Neutrophil (primary cell): ENCODE results near the gene WDR88.

Experiments used
- H3K27ac ChIP-seq: fragments of 200-600 bp; sonication (generic); 2 replicates; pipeline ENCODE4 v1.5.1; 2016; ENCODE audit warnings: mild to moderate bottlenecking, moderate library complexity
- H3K27me3 ChIP-seq: fragments of 200-600 bp; sonication (generic); 2 replicates; pipeline ENCODE4 v1.6.0; 2016; ENCODE audit warnings: mild to moderate bottlenecking
- H3K36me3 ChIP-seq: fragments of 200-600 bp; sonication (generic); 2 replicates; pipeline ENCODE4 v1.5.1; 2017
- H3K4me1 ChIP-seq, 2 experiments: fragments of 200-600 bp in 1 of 2; sonication (generic) in 1 of 2; 1 replicate in 1 of 2; 2 replicates in 1 of 2; pipeline versions ENCODE4 v1.5.1 to v1.6.1; 2013 to 2016; ENCODE audit warnings: low read depth in 1 of 2, low read length in 1 of 2, mild to moderate bottlenecking in 1 of 2, moderate library complexity in 1 of 2; ENCODE audit not compliant: control insufficient read depth in 1 of 2, insufficient read depth in 1 of 2
- H3K4me3 ChIP-seq, 2 experiments: fragments of 200-600 bp in 1 of 2; sonication (generic) in 1 of 2; 1 replicate in 1 of 2; 2 replicates in 1 of 2; pipeline ENCODE4 v1.5.1; 2013 to 2016; ENCODE audit warnings: low read depth in 1 of 2, low read length in 1 of 2, mild to moderate bottlenecking in 1 of 2, moderate library complexity in 1 of 2
- H3K9me3 ChIP-seq: fragments of 200-600 bp; sonication (generic); 2 replicates; pipeline ENCODE4 v1.5.1; 2016
- TF ChIP-seq, protein P1 (sequence below): fragments of 200-600 bp; sonication (generic); IDR thresholded peaks from 2 replicates; pipeline ENCODE4 v1.5.1; 2016; ENCODE audit warnings: antibody characterized with exemption

WDR88 gene

DNA sequence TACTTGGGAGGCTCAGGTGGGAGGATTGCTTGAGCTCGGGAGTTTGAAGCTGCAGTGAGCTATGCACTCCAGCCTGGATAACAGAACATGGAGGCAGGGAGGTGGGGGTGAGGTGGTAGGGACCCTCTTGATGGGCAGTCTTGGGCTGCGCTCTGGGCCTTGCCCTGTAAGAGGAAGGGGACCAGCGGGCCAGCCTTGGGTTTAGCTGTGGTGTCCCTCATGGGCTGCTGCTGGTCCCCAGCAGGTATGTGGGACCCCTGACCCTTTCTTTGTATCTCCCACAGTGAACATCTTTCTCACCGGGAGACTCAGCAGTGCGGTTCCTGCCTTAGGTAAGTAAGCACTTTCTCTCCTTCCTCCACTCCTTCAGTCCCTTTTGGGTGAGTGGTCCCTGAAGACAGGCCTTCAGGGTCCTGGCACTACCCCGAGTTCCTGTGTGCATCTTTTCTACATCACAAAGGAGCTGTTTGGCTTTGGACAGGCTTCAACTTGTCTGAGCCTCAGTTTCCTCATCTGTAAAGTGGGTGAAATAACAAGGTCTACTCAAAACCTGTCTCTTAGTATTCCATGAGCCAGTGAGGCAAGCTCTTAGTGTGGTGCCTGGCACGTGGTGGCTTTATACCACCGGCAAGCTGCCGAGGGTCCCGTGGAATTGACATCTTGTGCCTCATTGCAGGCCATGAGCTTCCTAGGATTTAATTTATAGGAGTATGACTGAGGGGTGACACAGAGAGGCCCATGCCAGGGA is 64.7 kb downstream of the WDR88 start:
- Histone ChIP-seq H3K27me3 (no peaks in the 10 kb centered on the region), H3K4me1 (peaks cover 59 to 62% of the 10 kb centered on the region in 2 experiments), H3K4me3 (peak overlapping the region in 1 of 2 experiments; percentile 70), H3K9me3 (no peaks in the 10 kb centered on the region), H3K36me3 (peaks cover 13% of the 10 kb centered on the region), H3K27ac (peak overlapping the region; percentile 78)
- TF ChIP-seq, protein P1, sequence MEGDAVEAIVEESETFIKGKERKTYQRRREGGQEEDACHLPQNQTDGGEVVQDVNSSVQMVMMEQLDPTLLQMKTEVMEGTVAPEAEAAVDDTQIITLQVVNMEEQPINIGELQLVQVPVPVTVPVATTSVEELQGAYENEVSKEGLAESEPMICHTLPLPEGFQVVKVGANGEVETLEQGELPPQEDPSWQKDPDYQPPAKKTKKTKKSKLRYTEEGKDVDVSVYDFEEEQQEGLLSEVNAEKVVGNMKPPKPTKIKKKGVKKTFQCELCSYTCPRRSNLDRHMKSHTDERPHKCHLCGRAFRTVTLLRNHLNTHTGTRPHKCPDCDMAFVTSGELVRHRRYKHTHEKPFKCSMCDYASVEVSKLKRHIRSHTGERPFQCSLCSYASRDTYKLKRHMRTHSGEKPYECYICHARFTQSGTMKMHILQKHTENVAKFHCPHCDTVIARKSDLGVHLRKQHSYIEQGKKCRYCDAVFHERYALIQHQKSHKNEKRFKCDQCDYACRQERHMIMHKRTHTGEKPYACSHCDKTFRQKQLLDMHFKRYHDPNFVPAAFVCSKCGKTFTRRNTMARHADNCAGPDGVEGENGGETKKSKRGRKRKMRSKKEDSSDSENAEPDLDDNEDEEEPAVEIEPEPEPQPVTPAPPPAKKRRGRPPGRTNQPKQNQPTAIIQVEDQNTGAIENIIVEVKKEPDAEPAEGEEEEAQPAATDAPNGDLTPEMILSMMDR = no peak

DNA sequence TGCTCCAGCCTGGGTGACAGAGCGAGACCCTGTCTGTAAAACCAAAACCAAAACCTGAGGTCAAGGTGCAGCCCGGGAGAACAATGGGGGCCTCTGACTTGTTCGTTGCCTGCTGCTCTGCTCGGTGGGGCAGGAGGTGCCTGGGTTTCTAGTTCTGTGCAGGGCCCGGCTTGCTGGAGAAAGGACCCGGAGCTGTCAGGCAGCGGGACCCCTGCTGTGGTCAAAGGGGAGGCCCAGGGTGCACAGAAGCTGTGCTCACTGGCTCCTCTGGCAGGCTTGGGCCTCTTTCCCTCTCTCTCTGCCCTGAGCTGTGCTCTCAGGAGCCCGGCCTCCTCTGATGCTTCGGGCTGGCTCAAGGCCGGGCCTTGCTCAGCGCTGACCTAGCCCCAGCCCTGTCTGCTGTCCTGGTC is 65.7 kb downstream of the WDR88 start:
- H3K9me3 ChIP-seq = no peaks in the 10 kb centered on the region
- H3K4me3 ChIP-seq = no peak overlapping the region
- no peak overlapping the region for H3K27ac ChIP-seq
- TF ChIP-seq, protein P1 = no peak
- peaks cover 15% of the 10 kb centered on the region for H3K36me3 ChIP-seq
- H3K4me1 ChIP-seq = peaks cover 59 to 62% of the 10 kb centered on the region in 2 experiments
- no peaks in the 10 kb centered on the region for H3K27me3 ChIP-seq

DNA sequence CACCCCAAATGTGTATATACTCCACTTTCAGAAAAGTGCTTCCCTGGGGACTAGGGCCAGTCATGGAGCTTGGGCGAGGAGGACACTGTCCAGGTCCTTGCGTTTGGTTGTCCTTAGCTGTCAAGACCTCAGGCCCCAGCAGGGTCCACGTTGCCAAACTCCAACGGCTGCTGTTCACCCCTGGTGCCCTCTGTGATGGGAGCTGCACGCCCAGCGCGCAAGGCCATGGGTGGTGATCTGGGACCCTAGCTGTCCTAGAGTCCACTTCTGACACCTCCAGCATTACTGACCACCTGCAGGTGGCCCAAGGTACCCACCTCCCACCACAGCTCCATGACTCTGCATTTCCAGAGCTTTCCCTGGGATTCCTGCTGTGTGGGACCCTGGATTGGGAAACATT is 66.3 kb downstream of the WDR88 start:
- Histone ChIP-seq H3K36me3 (peaks cover 21% of the 10 kb centered on the region), H3K27me3 (no peaks in the 10 kb centered on the region), H3K4me3 (no peak overlapping the region), H3K27ac (no peak overlapping the region), H3K9me3 (no peaks in the 10 kb centered on the region), H3K4me1 (peaks cover 59% of the 10 kb centered on the region in 2 experiments)
- TF ChIP-seq, protein P1 = no peak

DNA sequence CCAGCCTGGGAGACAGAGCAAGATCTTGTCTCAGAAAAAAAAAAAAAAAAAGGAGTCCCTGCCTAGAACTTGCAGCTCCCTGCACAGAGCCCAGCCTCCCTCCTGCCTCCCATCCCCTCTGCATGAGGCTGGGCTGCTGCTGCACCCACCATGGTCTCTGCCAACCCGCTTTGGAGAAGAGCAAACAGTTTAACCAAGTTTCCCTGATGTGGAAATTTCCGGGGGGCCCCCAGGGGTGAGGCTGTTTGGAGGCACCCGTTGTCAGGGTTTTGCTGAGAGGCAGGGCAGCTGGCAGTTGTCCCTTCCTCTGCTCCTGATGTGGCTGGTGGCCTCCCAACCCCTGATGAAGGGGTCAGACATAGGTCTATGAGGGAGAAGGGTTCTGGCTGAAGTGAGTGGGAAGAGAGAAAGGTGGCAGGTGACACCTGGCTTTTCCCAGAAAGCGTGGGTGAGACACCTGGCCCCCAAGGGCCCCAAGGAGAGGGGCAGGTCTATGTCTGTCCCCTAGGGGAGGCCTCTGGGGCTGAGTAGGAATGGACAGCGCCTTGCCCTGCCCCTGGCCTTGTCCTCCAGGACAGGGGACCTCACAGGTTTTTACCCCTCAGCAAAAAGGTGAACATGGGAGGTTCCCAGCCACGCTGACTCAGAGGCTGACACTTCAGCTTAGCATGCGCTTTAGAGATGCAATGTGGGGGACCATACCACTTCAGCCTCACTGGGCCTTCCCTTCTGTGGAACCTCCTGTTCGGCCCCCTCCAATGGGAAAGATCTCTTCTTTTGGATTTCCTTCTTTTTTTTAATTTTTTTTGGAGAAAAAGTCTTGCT is 67.7 kb downstream of the WDR88 start:
- Histone ChIP-seq H3K27ac (peak overlapping the region; percentile 58), H3K4me3 (no peak overlapping the region), H3K4me1 (peaks cover 51 to 53% of the 10 kb centered on the region in 2 experiments), H3K9me3 (no peaks in the 10 kb centered on the region), H3K36me3 (peaks cover 34% of the 10 kb centered on the region), H3K27me3 (no peaks in the 10 kb centered on the region)
- TF ChIP-seq, protein P1 = no peak

DNA sequence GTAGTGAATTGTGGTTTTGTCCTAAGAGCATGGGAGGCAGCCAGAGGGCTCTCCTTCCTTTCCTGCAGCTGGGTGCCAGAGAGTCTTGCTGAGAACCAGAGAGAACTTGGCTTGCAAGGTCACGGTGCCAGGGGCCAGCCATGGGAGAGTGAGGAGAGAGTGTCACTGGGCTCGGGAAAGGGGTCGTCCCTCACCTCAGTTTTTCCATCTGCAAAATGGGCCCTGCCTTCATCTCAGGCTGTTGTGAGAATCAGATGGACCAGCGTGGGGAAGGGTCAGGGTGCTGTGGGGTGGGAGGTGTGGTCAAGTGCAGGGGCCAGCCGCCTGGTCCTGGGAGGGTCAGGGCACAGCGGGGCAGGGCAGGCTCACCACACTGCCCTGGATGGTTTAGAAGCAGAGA is 69.6 kb downstream of the WDR88 start:
- peaks cover 52% of the 10 kb centered on the region for H3K36me3 ChIP-seq
- no peak overlapping the region for H3K4me3 ChIP-seq
- no peaks in the 10 kb centered on the region for H3K27me3 ChIP-seq
- H3K27ac ChIP-seq = no peak overlapping the region
- H3K4me1 ChIP-seq = peaks cover 34 to 38% of the 10 kb centered on the region in 2 experiments
- TF ChIP-seq, protein P1 = no peak
- no peaks in the 10 kb centered on the region for H3K9me3 ChIP-seq
